ENCODE data around the gene HUWE1.
A peak's percentile ranks its signal among the peaks of the same experiment; 100 is the strongest.

The HUWE1 gene

GRCh38 chrX:53684415-53685192, 1.9 kb downstream of the HUWE1 start:
- DNase-seq (ENCODE audit: low read depth in 2 of 2), result no peak

- DNase-seq (ENCODE audit: low read depth in 2 of 2), result peak; percentile 97
These were observed 2.7 kb downstream of the HUWE1 start for GRCh38 chrX:53683556-53684414.

- DNase-seq (ENCODE audit: low read depth in 2 of 2), result peak in 1 of 2 experiments; percentile 9
These were observed 3.5 kb downstream of the HUWE1 start for GRCh38 chrX:53682885-53683555.

- no peak for DNase-seq (ENCODE audit: low read depth in 2 of 2)
These were observed 4.9 kb downstream of the HUWE1 start for GRCh38 chrX:53681661-53682060.

GRCh38 chrX:53678667-53679066, 7.9 kb downstream of the HUWE1 start:
- DNase-seq (ENCODE audit: low read depth in 2 of 2), result no peak

DNA sequence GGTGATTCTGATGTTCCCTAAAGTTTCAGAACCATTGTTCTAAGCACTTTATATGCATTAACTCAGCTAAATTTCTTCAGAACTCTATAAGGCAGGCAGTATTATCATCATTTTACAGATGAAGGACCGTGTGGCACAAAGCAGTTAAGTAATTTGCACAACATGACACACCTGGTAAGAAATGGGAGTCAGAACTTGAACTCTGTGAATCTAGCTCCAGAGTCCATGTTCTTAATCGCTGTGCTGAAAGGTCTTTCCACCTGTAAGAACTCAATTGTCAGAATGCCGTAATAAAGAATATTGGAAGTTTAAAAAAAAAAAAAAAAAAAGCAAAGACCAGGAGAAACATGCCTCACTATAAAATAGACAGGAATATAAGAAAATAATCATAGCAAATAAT, 9.2 kb downstream of the HUWE1 start:
- DNase-seq (ENCODE audit: low read depth in 2 of 2), result no peak

DNA sequence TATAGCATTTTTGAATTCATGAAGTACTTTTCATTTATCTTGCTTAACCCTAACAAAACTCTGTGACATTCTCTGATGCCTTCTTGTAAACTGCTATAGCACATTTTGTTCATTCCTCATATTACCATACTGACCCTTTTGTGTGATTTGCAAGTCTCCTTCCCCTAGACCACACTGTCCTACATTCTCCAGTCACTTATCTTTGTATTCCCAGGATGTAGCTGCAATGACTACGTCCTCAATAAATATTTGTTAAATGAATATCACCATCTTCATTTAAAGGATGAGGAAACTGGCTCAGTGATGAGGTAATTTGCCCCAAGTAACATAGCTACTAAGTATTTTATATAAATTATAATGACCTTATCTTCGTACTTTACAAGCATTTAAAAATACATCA, 11.9 kb downstream of the HUWE1 start:
- no peak for DNase-seq (ENCODE audit: low read depth in 2 of 2)

- no peak for DNase-seq (ENCODE audit: low read depth in 2 of 2)
These were observed 17.3 kb downstream of the HUWE1 start for GRCh38 chrX:53669258-53669657.

DNA sequence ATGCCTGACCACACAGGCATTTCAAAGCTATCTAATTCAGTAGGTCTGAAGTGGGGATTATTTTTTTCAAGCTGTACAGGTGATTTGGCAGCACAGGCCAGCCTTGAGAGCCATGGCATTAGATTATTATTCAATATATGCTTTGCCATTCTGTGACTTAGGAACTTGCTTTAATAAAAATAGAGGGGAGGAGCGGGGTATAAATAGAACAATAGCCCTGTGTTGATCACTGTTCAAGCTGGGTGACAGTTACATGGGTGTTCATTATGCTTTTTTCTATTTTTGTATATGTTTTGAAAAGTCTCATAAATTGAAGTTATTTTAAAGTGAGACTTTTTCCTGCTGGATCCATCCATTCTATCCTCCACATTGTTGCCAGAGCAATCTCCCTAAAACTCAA, 20.3 kb downstream of the HUWE1 start:
- DNase-seq (ENCODE audit: low read depth in 2 of 2), result no peak

DNA sequence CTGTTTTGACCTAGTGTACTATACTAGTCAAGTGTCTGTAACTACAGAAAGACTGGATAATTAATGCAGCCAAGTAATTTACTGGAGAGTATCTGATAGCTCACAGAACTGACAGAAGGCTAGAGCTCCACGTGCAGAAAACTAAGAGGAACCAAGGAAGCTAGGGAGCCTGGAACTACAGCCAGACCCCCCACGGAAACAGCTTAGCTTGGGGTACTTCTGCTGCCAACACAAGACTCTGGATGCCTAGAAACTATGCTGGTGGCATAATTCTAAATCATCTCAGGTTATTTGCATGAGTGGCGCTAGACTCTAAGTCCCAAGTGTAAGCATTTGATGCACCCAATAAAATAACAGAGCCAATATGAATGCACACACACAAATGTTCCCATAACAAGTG, 26.5 kb downstream of the HUWE1 start:
- DNase-seq (ENCODE audit: low read depth in 2 of 2), result no peak

DNA sequence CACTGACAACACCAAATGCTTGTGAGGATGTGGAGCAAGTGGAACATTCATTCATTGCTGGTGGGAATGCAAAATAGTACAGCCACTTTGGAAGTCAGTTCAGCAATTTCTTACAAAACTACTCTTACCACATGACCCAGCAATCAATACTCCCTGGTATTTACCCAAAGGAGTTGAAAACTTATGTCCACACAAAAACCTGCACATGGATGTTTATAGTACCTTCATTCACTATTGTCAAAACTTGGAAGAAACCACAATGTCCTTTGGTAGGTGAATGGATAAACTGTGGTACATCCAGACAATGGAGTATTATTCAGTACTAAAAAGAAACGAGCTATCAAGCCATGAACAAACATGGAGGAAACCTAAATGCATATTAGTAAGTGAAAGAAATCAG, 27.5 kb downstream of the HUWE1 start:
- no peak for DNase-seq (ENCODE audit: low read depth in 2 of 2)

DNA sequence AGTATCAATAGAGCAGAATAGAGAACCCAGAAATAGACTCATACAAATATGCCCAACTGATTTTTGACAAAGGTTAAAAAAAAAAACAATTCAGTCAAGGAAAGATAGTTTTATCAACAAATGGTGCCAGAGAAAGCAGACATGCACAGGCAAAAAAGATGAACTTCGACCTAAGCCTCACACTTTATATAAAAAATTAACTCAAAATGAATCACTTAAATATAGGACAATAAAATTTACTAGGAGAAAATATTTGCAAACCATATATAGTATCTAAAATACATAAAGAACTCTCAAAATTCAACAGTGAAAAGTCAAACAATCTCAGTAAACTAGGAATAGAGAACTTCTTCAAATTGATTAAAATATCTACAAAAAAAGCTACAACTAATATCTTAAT, 29.7 kb downstream of the HUWE1 start:
- no peak for DNase-seq (ENCODE audit: low read depth in 2 of 2)

DNA sequence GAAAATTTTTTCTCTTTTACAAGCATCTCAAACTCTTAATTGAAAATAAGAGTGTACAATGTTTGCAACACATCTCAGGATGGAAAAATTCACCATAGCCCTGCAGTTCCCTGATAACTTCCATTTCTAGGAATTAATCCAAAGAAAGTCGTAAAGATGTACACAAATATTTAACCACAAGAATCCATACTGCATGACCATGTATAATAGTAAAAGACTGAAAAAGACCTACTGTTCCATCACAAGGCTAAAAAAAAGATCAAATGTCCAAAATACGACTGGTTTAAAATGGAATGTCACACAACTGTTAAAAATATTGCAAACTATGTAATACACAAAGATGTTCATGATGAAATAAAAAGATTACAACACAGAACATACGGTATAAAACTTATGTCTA, 32.1 kb downstream of the HUWE1 start:
- DNase-seq (ENCODE audit: low read depth in 2 of 2), result peak; percentile 28 to 30

GRCh38 chrX:53644751-53645150, 41.8 kb downstream of the HUWE1 start:
- DNase-seq (ENCODE audit: low read depth in 2 of 2), result no peak

DNA sequence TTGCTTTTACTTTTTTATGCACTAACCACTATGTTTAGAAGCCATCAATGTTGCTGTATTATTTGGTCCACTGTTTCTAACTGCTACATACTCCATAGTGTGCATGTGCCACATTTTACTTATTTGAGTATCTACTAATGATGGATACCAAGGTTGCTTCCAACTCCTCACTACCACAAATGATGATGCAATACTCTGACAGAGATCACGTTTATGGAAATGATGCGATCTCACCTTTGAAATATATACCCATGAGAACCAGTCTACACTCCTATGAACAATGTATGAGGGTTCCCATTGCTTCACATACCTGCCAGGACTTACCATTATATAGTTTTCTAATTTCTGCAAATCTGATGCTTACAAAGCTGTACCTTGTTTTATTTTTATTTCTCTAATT, 44.2 kb downstream of the HUWE1 start:
- no peak for DNase-seq (ENCODE audit: low read depth in 2 of 2)

DNA sequence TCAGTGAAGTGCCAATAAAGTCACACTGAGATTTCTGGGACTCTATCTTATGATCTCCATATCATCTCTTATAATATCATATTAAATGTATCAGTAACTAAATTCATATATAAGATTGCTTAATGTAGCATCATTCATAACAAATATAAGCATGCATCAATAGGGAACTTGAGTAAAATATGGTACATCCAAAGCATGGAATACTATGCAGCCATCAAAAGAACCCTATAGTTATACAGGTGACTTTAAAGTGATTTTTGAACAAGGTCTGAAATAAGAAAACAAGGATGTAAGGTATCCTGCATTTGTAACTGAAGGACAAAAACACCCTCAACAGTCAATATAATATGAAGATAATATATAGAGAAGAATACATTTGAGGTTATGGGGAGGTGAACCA, 47.3 kb downstream of the HUWE1 start:
- DNase-seq (ENCODE audit: low read depth in 2 of 2), result no peak

DNA sequence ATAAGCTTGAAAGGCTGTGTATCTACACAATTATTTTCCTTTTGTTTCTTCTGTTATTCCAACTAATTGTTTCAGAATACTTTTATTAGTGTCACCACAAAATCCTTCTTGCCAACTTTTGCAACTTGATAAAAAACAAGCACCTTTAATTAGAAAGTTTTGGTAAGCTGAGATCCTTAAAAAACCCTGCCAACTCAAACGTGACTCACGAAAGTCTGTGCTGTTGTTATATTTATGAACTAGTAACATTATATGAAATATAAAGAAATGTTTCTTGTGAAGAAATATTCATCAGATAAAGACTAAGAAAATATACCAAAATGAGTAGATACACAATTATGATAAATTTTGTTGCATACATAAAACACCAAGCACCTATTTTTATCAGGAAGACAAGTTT, 49.0 kb downstream of the HUWE1 start:
- no peak for DNase-seq (ENCODE audit: low read depth in 2 of 2)

DNA sequence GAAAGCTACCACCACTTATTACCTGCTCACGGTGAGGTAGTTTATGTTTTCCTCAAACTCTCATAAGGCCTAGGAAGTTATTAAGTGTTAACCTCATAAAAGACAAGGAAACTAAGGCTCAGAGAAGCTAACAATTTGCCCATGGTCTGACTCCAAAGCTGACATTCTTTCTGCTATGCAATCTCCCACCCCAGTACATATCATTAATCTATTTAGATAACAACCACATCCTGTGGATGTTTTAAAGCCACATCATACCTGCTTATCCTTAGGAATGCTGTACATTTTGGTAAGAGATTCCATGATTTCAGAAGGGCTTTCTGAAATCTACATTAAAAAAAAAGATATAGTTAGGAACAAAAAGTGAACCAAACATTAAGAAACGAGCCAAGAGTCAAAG, 55.4 kb downstream of the HUWE1 start:
- DNase-seq (ENCODE audit: low read depth in 2 of 2), result no peak

DNA sequence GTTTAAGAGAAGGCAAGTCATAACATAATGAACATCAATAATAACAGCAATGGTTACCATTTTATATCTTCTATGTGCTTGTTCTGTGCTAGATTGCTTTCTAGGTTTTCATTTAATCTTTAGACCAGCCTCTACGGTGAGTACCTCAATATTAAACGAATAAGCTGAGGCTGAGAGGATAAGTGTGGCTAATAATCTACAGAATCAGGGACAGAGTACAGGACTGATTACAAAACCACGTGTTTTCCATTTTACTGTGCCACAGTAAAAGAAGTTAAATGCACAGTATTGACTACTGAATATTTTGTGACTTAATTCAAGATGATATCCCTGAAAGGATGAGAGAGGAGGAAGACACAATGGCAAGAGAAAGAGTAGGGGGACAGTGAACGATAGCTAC, 56.3 kb downstream of the HUWE1 start:
- no peak for DNase-seq (ENCODE audit: low read depth in 2 of 2)

GRCh38 chrX:53622431-53622830, 64.1 kb downstream of the HUWE1 start:
- DNase-seq (ENCODE audit: low read depth in 2 of 2), result no peak

DNA sequence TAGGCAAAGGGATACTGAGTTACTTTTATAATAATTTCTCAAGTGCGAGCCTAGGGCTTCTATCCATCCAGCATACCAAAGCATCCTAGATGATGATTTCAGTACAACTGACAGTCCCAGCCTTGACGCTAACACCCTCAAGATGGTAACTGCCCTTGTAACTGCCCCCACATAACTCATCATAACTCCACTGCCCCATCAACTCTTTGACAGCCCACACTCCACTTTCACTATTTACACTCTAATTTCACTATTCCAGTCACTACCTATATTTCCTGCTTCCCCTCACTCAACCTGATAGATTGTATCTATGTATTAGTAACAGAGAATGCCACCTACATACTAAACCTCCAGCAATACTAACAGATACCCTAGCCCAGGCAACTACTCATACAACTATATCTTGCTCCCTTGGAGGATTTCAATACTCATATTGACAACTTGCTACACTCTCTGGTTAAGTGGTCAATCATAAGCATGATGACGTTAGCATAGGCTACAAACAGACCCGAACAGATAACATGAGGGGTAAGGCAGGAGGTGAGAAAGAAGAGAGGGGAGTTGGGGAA, 65.0 kb downstream of the HUWE1 start:
- no peak for DNase-seq (ENCODE audit: low read depth in 2 of 2)

DNA sequence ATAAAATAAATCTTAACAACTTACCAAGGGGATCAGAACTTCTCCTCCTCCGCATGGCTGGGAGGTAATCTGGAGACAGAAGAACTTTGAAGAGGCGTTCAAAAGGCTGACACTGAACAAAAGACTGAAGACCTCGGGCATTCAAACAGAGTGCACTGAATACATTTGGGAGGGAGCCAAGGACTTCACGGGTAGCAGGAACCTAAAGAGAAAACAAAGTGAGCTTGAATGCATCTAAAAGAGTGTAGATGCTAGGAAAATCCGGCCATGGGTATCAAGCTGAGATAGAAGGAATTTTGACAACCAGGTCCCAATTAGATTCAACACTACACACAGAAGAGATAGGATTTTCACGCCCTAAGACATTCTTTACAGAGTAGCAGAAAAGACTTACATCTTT, 69.6 kb downstream of the HUWE1 start:
- no peak for DNase-seq (ENCODE audit: low read depth in 2 of 2)

All from fibroblast of skin of left biceps (primary cell).